ENCODE measurements around the gene SPINT3. TPM values are rescaled to one million over a fixed set of nuclear protein-coding genes. Genes with fewer than 3 reads are reported as not detected.

The SPINT3 gene
- total RNA-seq, 1 experiment from 2014 or later, result not detected

DNA sequence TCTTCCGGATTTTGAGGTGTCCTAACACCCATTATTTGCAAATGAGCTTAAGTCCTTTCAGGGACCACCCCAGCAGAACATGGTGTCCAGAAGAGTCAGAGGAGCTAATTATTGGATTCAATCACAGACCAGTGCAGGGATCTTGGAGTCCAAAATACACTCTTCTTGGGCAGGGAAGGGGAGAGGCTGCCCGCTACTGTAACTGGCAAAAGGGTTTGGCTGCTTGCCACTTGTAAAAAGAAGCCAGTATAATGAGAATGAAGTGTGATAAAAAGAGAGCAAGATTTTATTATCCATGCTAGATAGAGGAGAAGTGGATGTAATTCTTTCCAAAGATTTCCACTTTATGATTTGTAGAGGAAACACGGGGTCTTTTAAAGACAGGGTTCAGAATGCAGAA, 19.3 kb downstream of the SPINT3 start:
- no peaks in the 10 kb centered on the region for H3K36me3 ChIP-seq (ENCODE audit: control insufficient read depth, insufficient read depth, low read length)
- in situ Hi-C loops (cut with HindIII; ENCODE audit: low pct_unique_long_range_greater_than_20kb, low sequenced_read_pairs) (no loop called here), intact Hi-C loops (cut with micrococcal nuclease; ENCODE audit: unreplicated experiment) (no loop called here)
- no peak for DNase-seq (ENCODE audit: low read depth, low spot score)
- no peaks in the 10 kb centered on the region for H3K4me1 ChIP-seq (ENCODE audit: control insufficient read depth, insufficient read depth, low read length)
- H3K9me3 ChIP-seq (ENCODE audit: control insufficient read depth, insufficient read depth, low read depth, low read length), result no peaks in the 10 kb centered on the region
- ChIA-PET POLR2A (no interaction called here), CTCF (no interaction called here)
- BruUV-seq (replicated peaks), result no TSS peak
- TF ChIP-seq TCF7L2 (IDR thresholded peaks at IDR 0.05; ENCODE audit: low read depth, low read length) (no peak), SIN3A (IDR thresholded peaks at IDR 0.05; ENCODE audit: borderline replicate concordance, insufficient read depth, low read depth, low read length) (no peak), POLR2AphosphoS5 (IDR thresholded peaks at IDR 0.05; ENCODE audit: low read depth, low read length) (no peak)
- H3K27ac ChIP-seq (ENCODE audit: low read length), result no peak overlapping the region
- no peak for ATAC-seq
- peaks cover 11% of the 10 kb centered on the region for H3K27me3 ChIP-seq (ENCODE audit: control insufficient read depth, insufficient read depth, low read length)
- H3K4me3 ChIP-seq (ENCODE audit: low read depth in 2 of 2, low read length in 2 of 2), result no peak overlapping the region

DNA sequence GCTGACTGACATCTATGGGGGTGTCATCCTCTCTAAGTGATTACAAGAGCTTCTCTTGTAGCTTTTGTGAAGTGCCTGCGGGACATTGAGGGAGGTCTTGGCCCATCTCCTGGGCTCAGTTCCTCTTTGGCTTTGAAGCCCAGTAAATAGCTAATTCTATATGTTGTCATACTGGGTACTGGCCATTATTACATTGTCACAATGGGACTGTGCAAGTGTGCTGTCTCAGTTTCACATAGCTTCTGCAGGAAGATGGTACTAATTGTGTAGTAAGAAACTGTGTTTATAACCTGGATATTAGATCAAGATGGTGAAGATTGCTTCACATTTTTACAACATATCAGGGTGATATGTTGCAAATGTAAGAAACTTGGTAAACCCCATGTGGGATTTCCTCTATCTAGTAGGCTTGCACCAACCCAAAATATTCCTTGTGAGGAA, 19.9 kb downstream of the SPINT3 start:
- intact Hi-C loops (cut with micrococcal nuclease; ENCODE audit: unreplicated experiment), result no loop called here
- ATAC-seq (no peak), DNase-seq (ENCODE audit: low read depth, low spot score) (no peak)
- POLR2A ChIA-PET, result no interaction called here
- H3K4me3 ChIP-seq (ENCODE audit: low read depth in 2 of 2, low read length in 2 of 2), result no peak overlapping the region
- H3K27ac ChIP-seq (ENCODE audit: low read length), result no peak overlapping the region
- no peaks in the 10 kb centered on the region for H3K36me3 ChIP-seq (ENCODE audit: control insufficient read depth, insufficient read depth, low read length)
- TF ChIP-seq SIN3A (IDR thresholded peaks at IDR 0.05; ENCODE audit: borderline replicate concordance, insufficient read depth, low read depth, low read length) (no peak), POLR2AphosphoS5 (IDR thresholded peaks at IDR 0.05; ENCODE audit: low read depth, low read length) (no peak), TCF7L2 (IDR thresholded peaks at IDR 0.05; ENCODE audit: low read depth, low read length) (no peak)
- TF ChIP-seq, protein P1, sequence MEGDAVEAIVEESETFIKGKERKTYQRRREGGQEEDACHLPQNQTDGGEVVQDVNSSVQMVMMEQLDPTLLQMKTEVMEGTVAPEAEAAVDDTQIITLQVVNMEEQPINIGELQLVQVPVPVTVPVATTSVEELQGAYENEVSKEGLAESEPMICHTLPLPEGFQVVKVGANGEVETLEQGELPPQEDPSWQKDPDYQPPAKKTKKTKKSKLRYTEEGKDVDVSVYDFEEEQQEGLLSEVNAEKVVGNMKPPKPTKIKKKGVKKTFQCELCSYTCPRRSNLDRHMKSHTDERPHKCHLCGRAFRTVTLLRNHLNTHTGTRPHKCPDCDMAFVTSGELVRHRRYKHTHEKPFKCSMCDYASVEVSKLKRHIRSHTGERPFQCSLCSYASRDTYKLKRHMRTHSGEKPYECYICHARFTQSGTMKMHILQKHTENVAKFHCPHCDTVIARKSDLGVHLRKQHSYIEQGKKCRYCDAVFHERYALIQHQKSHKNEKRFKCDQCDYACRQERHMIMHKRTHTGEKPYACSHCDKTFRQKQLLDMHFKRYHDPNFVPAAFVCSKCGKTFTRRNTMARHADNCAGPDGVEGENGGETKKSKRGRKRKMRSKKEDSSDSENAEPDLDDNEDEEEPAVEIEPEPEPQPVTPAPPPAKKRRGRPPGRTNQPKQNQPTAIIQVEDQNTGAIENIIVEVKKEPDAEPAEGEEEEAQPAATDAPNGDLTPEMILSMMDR (IDR thresholded peaks at IDR 0.05), result no peak
- TF ChIP-seq, protein P2, sequence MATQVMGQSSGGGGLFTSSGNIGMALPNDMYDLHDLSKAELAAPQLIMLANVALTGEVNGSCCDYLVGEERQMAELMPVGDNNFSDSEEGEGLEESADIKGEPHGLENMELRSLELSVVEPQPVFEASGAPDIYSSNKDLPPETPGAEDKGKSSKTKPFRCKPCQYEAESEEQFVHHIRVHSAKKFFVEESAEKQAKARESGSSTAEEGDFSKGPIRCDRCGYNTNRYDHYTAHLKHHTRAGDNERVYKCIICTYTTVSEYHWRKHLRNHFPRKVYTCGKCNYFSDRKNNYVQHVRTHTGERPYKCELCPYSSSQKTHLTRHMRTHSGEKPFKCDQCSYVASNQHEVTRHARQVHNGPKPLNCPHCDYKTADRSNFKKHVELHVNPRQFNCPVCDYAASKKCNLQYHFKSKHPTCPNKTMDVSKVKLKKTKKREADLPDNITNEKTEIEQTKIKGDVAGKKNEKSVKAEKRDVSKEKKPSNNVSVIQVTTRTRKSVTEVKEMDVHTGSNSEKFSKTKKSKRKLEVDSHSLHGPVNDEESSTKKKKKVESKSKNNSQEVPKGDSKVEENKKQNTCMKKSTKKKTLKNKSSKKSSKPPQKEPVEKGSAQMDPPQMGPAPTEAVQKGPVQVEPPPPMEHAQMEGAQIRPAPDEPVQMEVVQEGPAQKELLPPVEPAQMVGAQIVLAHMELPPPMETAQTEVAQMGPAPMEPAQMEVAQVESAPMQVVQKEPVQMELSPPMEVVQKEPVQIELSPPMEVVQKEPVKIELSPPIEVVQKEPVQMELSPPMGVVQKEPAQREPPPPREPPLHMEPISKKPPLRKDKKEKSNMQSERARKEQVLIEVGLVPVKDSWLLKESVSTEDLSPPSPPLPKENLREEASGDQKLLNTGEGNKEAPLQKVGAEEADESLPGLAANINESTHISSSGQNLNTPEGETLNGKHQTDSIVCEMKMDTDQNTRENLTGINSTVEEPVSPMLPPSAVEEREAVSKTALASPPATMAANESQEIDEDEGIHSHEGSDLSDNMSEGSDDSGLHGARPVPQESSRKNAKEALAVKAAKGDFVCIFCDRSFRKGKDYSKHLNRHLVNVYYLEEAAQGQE (IDR thresholded peaks at IDR 0.05; ENCODE audit: insufficient read depth in 1 of 2, low read depth in 2 of 2, low read length in 1 of 2), result no peak
- BruUV-seq (replicated peaks), result no TSS peak
- peaks cover 8% of the 10 kb centered on the region for H3K27me3 ChIP-seq (ENCODE audit: control insufficient read depth, insufficient read depth, low read length)
- CTCF ChIA-PET, result no interaction called here
- H3K4me1 ChIP-seq (ENCODE audit: control insufficient read depth, insufficient read depth, low read length), result no peaks in the 10 kb centered on the region
- in situ Hi-C loops (cut with HindIII; ENCODE audit: low pct_unique_long_range_greater_than_20kb, low sequenced_read_pairs), result no loop called here
- no peaks in the 10 kb centered on the region for H3K9me3 ChIP-seq (ENCODE audit: control insufficient read depth, insufficient read depth, low read depth, low read length)

DNA sequence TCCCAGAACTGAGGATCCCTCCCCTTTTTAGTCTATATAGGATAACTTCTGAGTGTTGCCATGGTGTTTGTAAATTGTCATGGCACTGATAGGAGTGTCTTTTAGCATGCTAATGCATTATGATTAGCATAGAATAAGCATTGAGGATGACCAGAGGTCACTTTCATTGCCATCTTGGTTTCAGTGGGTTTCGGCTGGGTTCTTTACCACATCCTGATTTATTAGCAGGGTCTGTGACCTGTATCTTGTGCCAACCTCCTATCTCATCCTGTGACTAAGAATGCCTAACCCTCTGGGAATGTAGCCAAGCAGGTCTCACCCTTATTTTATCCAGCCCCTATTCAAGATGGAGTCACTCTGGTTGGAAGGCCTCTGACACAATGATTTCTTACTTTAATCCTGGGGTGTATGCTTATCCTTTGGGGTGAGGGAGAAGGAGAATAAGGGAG, 26.3 kb downstream of the SPINT3 start:
- no peaks in the 10 kb centered on the region for H3K9me3 ChIP-seq (ENCODE audit: control insufficient read depth, insufficient read depth, low read depth, low read length)
- H3K27me3 ChIP-seq (ENCODE audit: control insufficient read depth, insufficient read depth, low read length), result peaks cover 2% of the 10 kb centered on the region; the same call in 1 of the 2 replicates
- in situ Hi-C loops (cut with HindIII; ENCODE audit: low pct_unique_long_range_greater_than_20kb, low sequenced_read_pairs) (no loop called here), intact Hi-C loops (cut with micrococcal nuclease; ENCODE audit: unreplicated experiment) (no loop called here)
- ChIA-PET POLR2A (no interaction called here), CTCF (no interaction called here)
- H3K4me1 ChIP-seq (ENCODE audit: control insufficient read depth, insufficient read depth, low read length), result no peaks in the 10 kb centered on the region
- DNase-seq (ENCODE audit: low read depth, low spot score) (no peak), ATAC-seq (no peak)
- no peak overlapping the region for H3K27ac ChIP-seq (ENCODE audit: low read length)
- TF ChIP-seq POLR2AphosphoS5 (IDR thresholded peaks at IDR 0.05; ENCODE audit: low read depth, low read length), result no peak
- BruUV-seq (replicated peaks), result no TSS peak
- H3K36me3 ChIP-seq (ENCODE audit: control insufficient read depth, insufficient read depth, low read length), result no peaks in the 10 kb centered on the region
- no peak overlapping the region for H3K4me3 ChIP-seq (ENCODE audit: low read depth in 2 of 2, low read length in 2 of 2)
